H9 (cell line): ENCODE measurements around the gene EFL1. TPM values are rescaled to one million over a fixed set of nuclear protein-coding genes. Genes with fewer than 3 reads are reported as not detected.

Experiments used
- DNase-seq: peaks from one replicate; pipeline ENCODE4 v3.0.0-alpha.2; 2017
- H2AFZ ChIP-seq: one replicate; pipeline ENCODE4 v1.6.1; 2013; ENCODE audit warnings: mild to moderate bottlenecking, low read length, control low read depth, moderate library complexity
- H2AK5ac ChIP-seq: 2 replicates; pipeline ENCODE4 v1.6.1; 2013; ENCODE audit warnings: low read length, control low read depth, mixed read lengths; ENCODE audit not compliant: insufficient read length
- H2BK120ac ChIP-seq: one replicate; pipeline ENCODE4 v1.6.1; 2013; ENCODE audit warnings: low read depth, mild to moderate bottlenecking, low read length, control low read depth, inconsistent platforms; ENCODE audit not compliant: poor library complexity, severe bottlenecking
- H2BK12ac ChIP-seq: 2 replicates; pipeline ENCODE4 v1.6.1; 2013; ENCODE audit warnings: low read length, control low read depth, mixed read lengths, low read depth; ENCODE audit not compliant: insufficient read length
- H2BK15ac ChIP-seq: 2 replicates; pipeline ENCODE4 v1.6.1; 2013; ENCODE audit warnings: low read depth, low read length, control low read depth
- H2BK20ac ChIP-seq: one replicate; pipeline ENCODE4 v1.6.1; 2013; ENCODE audit warnings: low read depth, mild to moderate bottlenecking, low read length, control low read depth, inconsistent platforms; ENCODE audit not compliant: poor library complexity, severe bottlenecking
- H2BK5ac ChIP-seq: 2 replicates; pipeline ENCODE4 v1.6.1; 2013; ENCODE audit warnings: low read length, control low read depth, mixed read lengths; ENCODE audit not compliant: insufficient read length
- H3K14ac ChIP-seq: 2 replicates; pipeline ENCODE4 v1.6.1; 2013; ENCODE audit warnings: low read length, control low read depth; ENCODE audit not compliant: insufficient read depth
- H3K18ac ChIP-seq: 2 replicates; pipeline ENCODE4 v1.6.1; 2013; ENCODE audit warnings: low read depth, mild to moderate bottlenecking, mixed read lengths, low read length, control low read depth; ENCODE audit not compliant: insufficient read length
- H3K23ac ChIP-seq: 2 replicates; pipeline ENCODE4 v1.6.1; 2013; ENCODE audit warnings: low read length, control low read depth, mixed read lengths, low read depth; ENCODE audit not compliant: insufficient read length
- H3K23me2 ChIP-seq: 2 replicates; pipeline ENCODE4 v1.6.1; 2013; ENCODE audit warnings: low read depth, mild to moderate bottlenecking, mixed read lengths, low read length, control low read depth; ENCODE audit not compliant: insufficient read length, poor library complexity, severe bottlenecking
- H3K27ac ChIP-seq: 2 replicates; pipeline ENCODE4 v1.5.1; 2013; ENCODE audit warnings: low read length, control low read depth, mixed read lengths, low read depth; ENCODE audit not compliant: insufficient read length
- H3K27me3 ChIP-seq: 2 replicates; pipeline ENCODE4 v1.6.1; 2013; ENCODE audit warnings: low read length, control low read depth, inconsistent platforms; ENCODE audit not compliant: insufficient read depth
- H3K4ac ChIP-seq: 2 replicates; pipeline ENCODE4 v1.6.1; 2013; ENCODE audit warnings: low read depth, mild to moderate bottlenecking, control low read depth, inconsistent platforms, low read length, moderate library complexity
- H3K4me1 ChIP-seq: 2 replicates; pipeline ENCODE4 v1.6.1; 2013; ENCODE audit warnings: low read length, control low read depth, inconsistent platforms; ENCODE audit not compliant: insufficient read depth
- H3K4me2 ChIP-seq: 2 replicates; pipeline ENCODE4 v1.6.1; 2013; ENCODE audit warnings: low read length, control low read depth, mixed read lengths; ENCODE audit not compliant: insufficient read length, insufficient read depth
- H3K56ac ChIP-seq: 2 replicates; pipeline ENCODE4 v1.6.1; 2013; ENCODE audit warnings: low read depth, mild to moderate bottlenecking, mixed read lengths, low read length, control low read depth; ENCODE audit not compliant: insufficient read length
- H3K79me1 ChIP-seq: 2 replicates; pipeline ENCODE4 v1.6.1; 2013; ENCODE audit warnings: low read depth, mild to moderate bottlenecking, moderate library complexity, low read length, control low read depth, inconsistent platforms; ENCODE audit not compliant: insufficient read depth, poor library complexity, severe bottlenecking
- H3K79me2 ChIP-seq: 2 replicates; pipeline ENCODE4 v1.6.1; 2013; ENCODE audit warnings: low read length, control low read depth, inconsistent platforms; ENCODE audit not compliant: insufficient read depth
- H3K9ac ChIP-seq: 2 replicates; pipeline ENCODE4 v1.6.1; 2013; ENCODE audit warnings: low read length, control low read depth, mixed read lengths; ENCODE audit not compliant: insufficient read length; ENCODE audit errors: extremely low read depth
- H3K9me3 ChIP-seq: one replicate; pipeline ENCODE4 v1.6.1; 2013; ENCODE audit warnings: low read depth, low read length, inconsistent platforms; ENCODE audit not compliant: control insufficient read depth
- H3T11ph ChIP-seq: one replicate; pipeline ENCODE4 v1.6.1; 2013; ENCODE audit warnings: mild to moderate bottlenecking, low read length, control low read depth, inconsistent platforms
- H4K20me1 ChIP-seq: one replicate; pipeline ENCODE4 v1.6.1; 2013; ENCODE audit not compliant: control insufficient read depth, insufficient read length, insufficient read depth
- H4K5ac ChIP-seq: 2 replicates; pipeline ENCODE4 v1.6.1; 2013; ENCODE audit warnings: low read depth, mild to moderate bottlenecking, mixed read lengths, low read length, control low read depth; ENCODE audit not compliant: insufficient read length
- H4K8ac ChIP-seq: replicated peaks from 2 replicates; pipeline ENCODE4 v1.6.1; 2013; ENCODE audit warnings: low read length, control low read depth, mixed read lengths, low read depth; ENCODE audit not compliant: insufficient read length
- H4K91ac ChIP-seq: 2 replicates; pipeline ENCODE4 v1.6.1; 2013; ENCODE audit warnings: low read depth, mild to moderate bottlenecking, moderate library complexity, mixed read lengths, low read length, control low read depth; ENCODE audit not compliant: insufficient read length
- H3K27ac Mint-ChIP-seq, 3 experiments: 2 replicates in 2 of 3; 3 replicates in 1 of 3; pipeline ENCODE4 v1.8.0; 2020 to 2021; ENCODE audit warnings: mixed read lengths in 3 of 3, mild to moderate bottlenecking in 1 of 3, moderate library complexity in 1 of 3
- H3K27me3 Mint-ChIP-seq: 2 replicates; pipeline ENCODE4 v1.8.0; 2021; ENCODE audit warnings: low read depth, mild to moderate bottlenecking, moderate library complexity, mixed read lengths
- H3K36me3 Mint-ChIP-seq, 3 experiments: 2 replicates in 2 of 3; 3 replicates in 1 of 3; pipeline ENCODE4 v1.8.0; 2020 to 2021; ENCODE audit warnings: low read depth in 3 of 3, mixed read lengths in 3 of 3; ENCODE audit not compliant: insufficient read depth in 1 of 3
- H3K4me1 Mint-ChIP-seq, 2 experiments: 2 replicates each; pipeline ENCODE4 v1.8.0; 2020; ENCODE audit warnings: mixed read lengths in 2 of 2
- H3K4me3 Mint-ChIP-seq, 2 experiments: 2 replicates in 1 of 2; 3 replicates in 1 of 2; pipeline ENCODE4 v1.8.0; 2020 to 2021; ENCODE audit warnings: mild to moderate bottlenecking in 2 of 2, mixed read lengths in 2 of 2, moderate library complexity in 1 of 2
- H3K9me3 Mint-ChIP-seq, 2 experiments: 2 replicates in 1 of 2; 3 replicates in 1 of 2; pipeline ENCODE4 v1.8.0; 2020; ENCODE audit warnings: mild to moderate bottlenecking in 2 of 2, mixed read lengths in 2 of 2, moderate library complexity in 1 of 2
- CTCF ChIP-seq: fragments of 200-600 bp; sonication (generic); conservative IDR thresholded peaks from 3 replicates; pipeline ENCODE4 v1.8.0; 2021; ENCODE audit warnings: antibody characterized with exemption, mild to moderate bottlenecking
- WGBS: extraction: QIAGEN DNeasy Blood & Tissue Kit; methylation state at CpG from one replicate; pipeline ENCODE4 v1.1.7; 2013; ENCODE audit warnings: missing lambda C conversion rate, low lambda C conversion rate, mixed read lengths; ENCODE audit not compliant: insufficient read length; ENCODE audit errors: extremely low coverage; 5-methylcytosine and 5-hydroxymethylcytosine counted together
- total RNA-seq: library from RNA; stranded (reverse); gene quantifications from 2 replicates; pipeline ENCODE4 v1.2.1, GENCODE V29; 2021

The EFL1 gene
- total RNA-seq, 1 experiment from 2014 or later, result 29.4 TPM

GRCh38 chr15:82134461-82134860, 128.1 kb downstream of the EFL1 start:
- no peaks in the 10 kb centered on the region for H3K23me2 ChIP-seq
- H3K56ac ChIP-seq, result no peak overlapping the region
- H3T11ph ChIP-seq, result no peak overlapping the region
- no peaks in the 10 kb centered on the region for H3K27me3 Mint-ChIP-seq
- no peak overlapping the region for H3K4ac ChIP-seq
- no peak overlapping the region for H3K27ac Mint-ChIP-seq
- H2BK120ac ChIP-seq, result no peak overlapping the region
- no peak overlapping the region for H4K8ac ChIP-seq
- no peak overlapping the region for H3K9ac ChIP-seq
- peaks cover 6 to 29% (median 11%) of the 10 kb centered on the region in 3 experiments; a peak in 6 of 7 replicates for H3K36me3 Mint-ChIP-seq
- no peak overlapping the region for H3K27ac ChIP-seq
- H3K79me1 ChIP-seq, result no peaks in the 10 kb centered on the region
- no peak overlapping the region for H3K4me3 Mint-ChIP-seq
- no peak overlapping the region for H2BK20ac ChIP-seq
- no peak overlapping the region for H3K14ac ChIP-seq
- no peak overlapping the region for H3K18ac ChIP-seq
- DNase-seq, result no peak
- WGBS, result no CpG with 5 or more reads among the region's 3 CpGs
- no peaks in the 10 kb centered on the region for H3K4me1 ChIP-seq
- H3K9me3 ChIP-seq, result no peaks in the 10 kb centered on the region
- H3K4me2 ChIP-seq, result no peak overlapping the region
- no peaks in the 10 kb centered on the region for H3K9me3 Mint-ChIP-seq
- H4K5ac ChIP-seq, result no peak overlapping the region
- H3K23ac ChIP-seq, result no peak overlapping the region
- H2AFZ ChIP-seq, result no peak overlapping the region
- no peaks in the 10 kb centered on the region for H4K20me1 ChIP-seq
- H2AK5ac ChIP-seq, result no peak overlapping the region
- TF ChIP-seq CTCF, result no peak
- H3K4me1 Mint-ChIP-seq, result no peaks in the 10 kb centered on the region
- H3K27me3 ChIP-seq, result no peaks in the 10 kb centered on the region
- H4K91ac ChIP-seq, result no peak overlapping the region
- no peak overlapping the region for H2BK5ac ChIP-seq
- no peaks in the 10 kb centered on the region for H3K79me2 ChIP-seq
- no peak overlapping the region for H2BK12ac ChIP-seq
- no peak overlapping the region for H2BK15ac ChIP-seq
